Vagina (tissue), 2 donors: Measurements from ENCODE around the gene HAGHL.

Source experiments
- POLR2A ChIP-seq, 2 donors: fragments of 450-650 bp; IDR thresholded peaks; one replicate each; pipeline ENCODE4 v1.6.1; 2017; ENCODE audit warnings: antibody characterized with exemption in 2 of 2, mild to moderate bottlenecking in 2 of 2, moderate library complexity in 2 of 2
- POLR2AphosphoS5 ChIP-seq, 2 donors: sonication (generic); formaldehyde crosslinking; IDR thresholded peaks; one replicate each; pipeline ENCODE4 v1.9.0; 2017; ENCODE audit warnings: antibody characterized with exemption in 2 of 2, mild to moderate bottlenecking in 2 of 2, low read depth in 1 of 2; ENCODE audit not compliant: insufficient read depth in 1 of 2
- TF ChIP-seq, protein P1 (sequence below), 3 experiments: fragments of 450-650 bp in 2 of 3; fragments of 200-600 bp in 1 of 3; sonication (generic) in 1 of 3; IDR thresholded peaks; one replicate each; pipeline ENCODE4 v1.5.1; 2017 to 2019; ENCODE audit warnings: antibody characterized with exemption in 3 of 3, mild to moderate bottlenecking in 2 of 3, moderate library complexity in 2 of 3

DNA sequence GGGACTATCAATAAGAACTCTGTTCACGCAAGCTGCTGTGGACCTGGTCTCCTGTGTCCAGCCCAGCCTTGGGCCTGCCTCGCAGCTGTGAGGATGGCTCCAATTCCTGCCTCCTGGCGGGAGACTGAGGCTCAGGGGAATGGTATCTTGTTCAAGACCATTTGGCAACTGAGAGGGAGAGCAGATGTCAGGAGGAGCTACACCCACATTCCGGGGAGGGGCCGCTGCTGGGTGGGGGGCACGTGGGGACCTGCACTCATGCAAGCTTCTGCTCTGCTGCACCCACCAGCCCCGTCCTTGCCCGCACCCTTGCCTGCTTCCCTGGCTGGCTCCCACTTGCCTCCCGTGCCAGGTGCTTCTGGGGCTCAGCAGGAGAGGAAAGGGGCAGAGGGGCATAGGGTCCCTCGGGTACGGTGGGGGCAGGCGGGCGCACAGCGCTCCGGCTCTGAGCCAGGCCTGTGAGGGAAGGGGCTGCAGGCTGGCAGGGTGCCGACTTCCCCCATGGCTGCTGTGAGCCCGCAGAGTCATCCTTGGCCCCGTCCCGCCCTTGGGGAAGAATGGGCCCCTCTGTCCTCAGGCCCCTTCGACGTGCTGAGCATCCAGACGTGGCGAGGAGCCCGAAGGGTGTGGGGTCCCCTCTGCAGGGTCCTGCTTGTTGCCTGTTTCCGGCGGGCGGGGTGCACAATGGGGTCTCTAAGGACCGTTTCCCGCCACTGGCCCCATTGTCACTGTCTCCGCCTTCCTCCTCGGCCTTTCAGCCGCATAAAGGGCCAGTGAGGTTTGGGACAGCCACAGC is 9.3 kb upstream of the HAGHL start:
- TF ChIP-seq POLR2A (IDR thresholded peaks at IDR 0.05) (no peak), POLR2AphosphoS5 (IDR thresholded peaks at IDR 0.05; ENCODE audit: insufficient read depth in 1 of 2, low read depth in 1 of 2) (no peak)
- TF ChIP-seq, protein P1, sequence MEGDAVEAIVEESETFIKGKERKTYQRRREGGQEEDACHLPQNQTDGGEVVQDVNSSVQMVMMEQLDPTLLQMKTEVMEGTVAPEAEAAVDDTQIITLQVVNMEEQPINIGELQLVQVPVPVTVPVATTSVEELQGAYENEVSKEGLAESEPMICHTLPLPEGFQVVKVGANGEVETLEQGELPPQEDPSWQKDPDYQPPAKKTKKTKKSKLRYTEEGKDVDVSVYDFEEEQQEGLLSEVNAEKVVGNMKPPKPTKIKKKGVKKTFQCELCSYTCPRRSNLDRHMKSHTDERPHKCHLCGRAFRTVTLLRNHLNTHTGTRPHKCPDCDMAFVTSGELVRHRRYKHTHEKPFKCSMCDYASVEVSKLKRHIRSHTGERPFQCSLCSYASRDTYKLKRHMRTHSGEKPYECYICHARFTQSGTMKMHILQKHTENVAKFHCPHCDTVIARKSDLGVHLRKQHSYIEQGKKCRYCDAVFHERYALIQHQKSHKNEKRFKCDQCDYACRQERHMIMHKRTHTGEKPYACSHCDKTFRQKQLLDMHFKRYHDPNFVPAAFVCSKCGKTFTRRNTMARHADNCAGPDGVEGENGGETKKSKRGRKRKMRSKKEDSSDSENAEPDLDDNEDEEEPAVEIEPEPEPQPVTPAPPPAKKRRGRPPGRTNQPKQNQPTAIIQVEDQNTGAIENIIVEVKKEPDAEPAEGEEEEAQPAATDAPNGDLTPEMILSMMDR (IDR thresholded peaks at IDR 0.05) = no peak
